Mesendoderm (in vitro differentiated cells): ENCODE results near the gene FAM3D.
A peak's percentile ranks its signal among the peaks of the same experiment; 100 is the strongest.
"Not testable (repeated sequence)": the region's sequence is repeated elsewhere in the genome, so short reads cannot be mapped to it uniquely, and the experiment has no call there.

Experiments used
- DNase-seq: peaks from one replicate; pipeline ENCODE4 v3.0.0; 2013
- H2AK5ac ChIP-seq: 2 replicates; pipeline ENCODE4 v1.6.1; 2013; ENCODE audit warnings: low read length, inconsistent platforms
- H2BK120ac ChIP-seq: 2 replicates; pipeline ENCODE4 v1.6.1; 2013; ENCODE audit warnings: low read depth, mild to moderate bottlenecking, low read length, moderate library complexity, mixed read lengths
- H2BK15ac ChIP-seq: replicated peaks from 2 replicates; pipeline ENCODE4 v1.6.1; 2013; ENCODE audit warnings: low read depth, mild to moderate bottlenecking, moderate library complexity
- H2BK5ac ChIP-seq: 2 replicates; pipeline ENCODE4 v1.6.1; 2013; ENCODE audit warnings: low read length, inconsistent platforms
- H3K18ac ChIP-seq: 2 replicates; pipeline ENCODE4 v1.6.1; 2013; ENCODE audit warnings: mild to moderate bottlenecking, low read length, mixed read lengths
- H3K23ac ChIP-seq: one replicate; pipeline ENCODE4 v1.6.1; 2013; ENCODE audit warnings: low read length
- H3K27ac ChIP-seq: 2 replicates; pipeline ENCODE4 v1.5.1; 2013; ENCODE audit warnings: low read depth, mild to moderate bottlenecking, inconsistent platforms, low read length, moderate library complexity
- H3K27me3 ChIP-seq: 2 replicates; pipeline ENCODE4 v1.6.1; 2013; ENCODE audit warnings: low read length, control low read depth, mild to moderate bottlenecking, inconsistent platforms; ENCODE audit not compliant: insufficient read depth, poor library complexity
- H3K36me3 ChIP-seq: 2 replicates; pipeline ENCODE4 v1.6.1; 2013; ENCODE audit warnings: low read length, inconsistent platforms; ENCODE audit not compliant: control insufficient read depth, insufficient read depth
- H3K4ac ChIP-seq: one replicate; pipeline ENCODE4 v1.6.1; 2013; ENCODE audit warnings: low read depth, mild to moderate bottlenecking, low read length, moderate library complexity
- H3K4me1 ChIP-seq: 2 replicates; pipeline ENCODE4 v1.6.1; 2013; ENCODE audit warnings: low read depth, low read length, inconsistent platforms; ENCODE audit not compliant: control insufficient read depth
- H3K4me2 ChIP-seq: 2 replicates; pipeline ENCODE4 v1.6.1; 2013; ENCODE audit warnings: low read length
- H3K4me3 ChIP-seq: 2 replicates; pipeline ENCODE4 v1.5.1; 2013; ENCODE audit warnings: mild to moderate bottlenecking, low read length
- H3K56ac ChIP-seq: one replicate; pipeline ENCODE4 v1.6.1; 2013; ENCODE audit warnings: low read length
- H3K79me1 ChIP-seq: 2 replicates; pipeline ENCODE4 v1.6.1; 2013; ENCODE audit warnings: low read length, inconsistent platforms
- H3K79me2 ChIP-seq: 2 replicates; pipeline ENCODE4 v1.6.1; 2013; ENCODE audit warnings: mild to moderate bottlenecking, low read length; ENCODE audit not compliant: control insufficient read depth, insufficient read depth
- H3K9ac ChIP-seq: 2 replicates; pipeline ENCODE4 v1.6.1; 2013; ENCODE audit warnings: low read length, inconsistent platforms
- H4K5ac ChIP-seq: one replicate; pipeline ENCODE4 v1.6.1; 2013; ENCODE audit warnings: low read length
- H4K8ac ChIP-seq: one replicate; pipeline ENCODE4 v1.6.1; 2013; ENCODE audit warnings: low read depth, mild to moderate bottlenecking, control low read depth, low read length, moderate library complexity
- WGBS: extraction: QIAGEN DNeasy Blood & Tissue Kit; methylation state at CpG from one replicate; pipeline ENCODE4 v1.1.7; 2013; ENCODE audit warnings: low lambda C conversion rate, missing lambda C conversion rate; ENCODE audit not compliant: insufficient coverage; ENCODE audit errors: extremely low coverage; 5-methylcytosine and 5-hydroxymethylcytosine counted together

Gene FAM3D

GRCh38 chr3:58707390-58707930 lies 40.9 kb upstream of the FAM3D start:
- H3K9ac ChIP-seq = no peak overlapping the region
- no peak overlapping the region for H2BK120ac ChIP-seq
- H4K8ac ChIP-seq = no peak overlapping the region
- H2AK5ac ChIP-seq = no peak overlapping the region
- no peaks in the 10 kb centered on the region for H3K4me1 ChIP-seq
- H3K36me3 ChIP-seq = no peaks in the 10 kb centered on the region
- no peak overlapping the region for H2BK15ac ChIP-seq
- H2BK5ac ChIP-seq = no peak overlapping the region
- H3K4me2 ChIP-seq = no peak overlapping the region
- DNase-seq = no peak
- no peak overlapping the region for H3K56ac ChIP-seq
- H3K23ac ChIP-seq = no peak overlapping the region
- no peak overlapping the region for H3K18ac ChIP-seq
- H3K79me1 ChIP-seq = no peaks in the 10 kb centered on the region
- H3K27ac ChIP-seq = no peak overlapping the region
- H3K27me3 ChIP-seq = no peaks in the 10 kb centered on the region
- H3K4me3 ChIP-seq = no peak overlapping the region
- no peak overlapping the region for H4K5ac ChIP-seq
- no CpG with 5 or more reads among the region's 3 CpGs for WGBS
- H3K4ac ChIP-seq = no peak overlapping the region
- H3K79me2 ChIP-seq = no peaks in the 10 kb centered on the region

GRCh38 chr3:58706395-58707167 lies 40.0 kb upstream of the FAM3D start:
- H2AK5ac ChIP-seq = no peak overlapping the region
- H3K4me1 ChIP-seq = no peaks in the 10 kb centered on the region
- no peak overlapping the region for H3K23ac ChIP-seq
- H3K79me1 ChIP-seq = no peaks in the 10 kb centered on the region
- peaks cover 2% of the 10 kb centered on the region for H3K27me3 ChIP-seq
- H3K56ac ChIP-seq = no peak overlapping the region
- no peak overlapping the region for H4K8ac ChIP-seq
- H3K18ac ChIP-seq = no peak overlapping the region
- no peak overlapping the region for H3K4me2 ChIP-seq
- no CpG with 5 or more reads among the region's 2 CpGs for WGBS
- no peak for DNase-seq
- H2BK120ac ChIP-seq = no peak overlapping the region
- no peak overlapping the region for H2BK15ac ChIP-seq
- H4K5ac ChIP-seq = no peak overlapping the region
- H3K9ac ChIP-seq = no peak overlapping the region
- no peak overlapping the region for H3K27ac ChIP-seq
- H3K36me3 ChIP-seq = no peaks in the 10 kb centered on the region
- H2BK5ac ChIP-seq = no peak overlapping the region
- H3K79me2 ChIP-seq = no peaks in the 10 kb centered on the region
- H3K4ac ChIP-seq = no peak overlapping the region
- no peak overlapping the region for H3K4me3 ChIP-seq

DNA sequence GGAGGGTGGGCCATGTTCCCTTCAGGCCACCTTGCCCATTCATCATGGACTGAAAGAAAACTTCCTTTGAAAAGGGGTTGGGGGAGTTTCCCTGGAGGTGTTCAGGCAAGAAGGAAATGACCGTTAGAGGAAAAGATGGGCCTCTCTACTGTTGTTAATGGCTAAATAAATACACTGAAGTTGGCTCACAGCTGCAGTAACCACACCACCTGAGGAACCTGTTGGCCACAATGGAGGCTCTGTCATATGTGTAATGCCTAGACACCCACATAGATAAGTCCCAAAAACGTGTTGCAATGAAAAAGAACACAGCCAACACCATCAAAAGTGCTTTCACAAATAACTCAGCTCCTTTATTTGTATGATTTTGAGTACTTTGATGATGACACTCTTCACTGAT lies 38.2 kb upstream of the FAM3D start:
- Histone ChIP-seq H3K23ac (no peak overlapping the region), H3K4me1 (no peaks in the 10 kb centered on the region), H3K4ac (no peak overlapping the region), H4K5ac (no peak overlapping the region), H3K79me1 (no peaks in the 10 kb centered on the region), H3K4me3 (no peak overlapping the region), H2BK15ac (no peak overlapping the region), H3K56ac (no peak overlapping the region), H3K79me2 (no peaks in the 10 kb centered on the region), H2BK5ac (no peak overlapping the region), H3K9ac (no peak overlapping the region), H3K27me3 (peaks cover 2% of the 10 kb centered on the region), H3K27ac (no peak overlapping the region), H3K18ac (no peak overlapping the region), H3K4me2 (no peak overlapping the region), H4K8ac (no peak overlapping the region), H2BK120ac (no peak overlapping the region), H3K36me3 (no peaks in the 10 kb centered on the region), H2AK5ac (no peak overlapping the region)
- no CpG with 5 or more reads among the region's 2 CpGs for WGBS
- DNase-seq = no peak

DNA sequence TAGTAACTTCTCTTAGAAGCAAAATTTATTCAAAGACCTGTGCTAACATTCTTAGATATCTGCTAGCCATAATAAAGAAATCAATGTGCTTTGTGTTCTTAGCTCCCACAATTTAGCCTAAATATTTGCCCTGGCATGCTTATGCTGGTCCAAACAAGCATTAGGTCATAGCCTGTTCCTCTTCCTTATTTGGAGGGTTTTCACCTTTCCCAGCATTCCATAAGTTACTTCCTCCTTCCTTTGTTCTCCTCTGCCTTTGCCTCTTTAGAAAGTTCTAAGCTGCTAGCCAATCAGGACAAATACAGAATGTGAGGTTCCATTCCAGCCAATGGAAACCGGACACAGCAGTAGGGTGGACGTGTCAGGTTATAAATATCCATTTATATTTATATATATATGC lies 37.7 kb upstream of the FAM3D start:
- H3K4ac ChIP-seq, H3K36me3 ChIP-seq, DNase-seq, H3K27ac ChIP-seq, H3K4me3 ChIP-seq, H2BK120ac ChIP-seq, H3K23ac ChIP-seq, H3K79me1 ChIP-seq, H3K27me3 ChIP-seq, H3K18ac ChIP-seq, H4K8ac ChIP-seq, H3K4me1 ChIP-seq, H3K4me2 ChIP-seq, H2BK5ac ChIP-seq, H3K9ac ChIP-seq, H2AK5ac ChIP-seq, H2BK15ac ChIP-seq, H3K79me2 ChIP-seq, H3K56ac ChIP-seq, H4K5ac ChIP-seq: not testable (repeated sequence)
- WGBS = no CpG with 5 or more reads among the region's 2 CpGs

DNA sequence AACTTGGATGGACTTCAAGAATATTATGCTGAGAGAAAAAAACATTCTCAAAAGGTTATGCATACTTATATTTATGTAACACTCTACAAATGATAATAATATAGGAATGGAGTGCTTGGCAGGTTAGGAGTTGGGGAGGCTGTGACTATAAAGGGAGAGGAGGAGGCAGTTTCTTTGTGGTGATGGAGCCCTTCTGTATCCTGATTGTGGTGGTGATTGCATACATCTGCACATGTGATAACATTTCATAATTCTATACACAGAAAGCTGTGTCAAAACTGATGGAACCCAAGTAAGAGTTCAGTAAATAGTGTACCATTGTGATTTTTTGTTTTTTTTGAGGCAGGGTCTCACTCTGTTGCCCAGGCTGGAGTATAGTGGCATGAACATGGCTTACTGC lies 31.7 kb upstream of the FAM3D start:
- Histone ChIP-seq H3K79me1 (no peaks in the 10 kb centered on the region), H3K4me2 (no peak overlapping the region), H3K9ac (no peak overlapping the region), H3K79me2 (no peaks in the 10 kb centered on the region), H4K5ac (no peak overlapping the region), H2BK5ac (no peak overlapping the region), H3K23ac (no peak overlapping the region), H3K27ac (no peak overlapping the region), H3K56ac (no peak overlapping the region), H2AK5ac (no peak overlapping the region), H3K4me3 (no peak overlapping the region), H3K36me3 (no peaks in the 10 kb centered on the region), H2BK15ac (no peak overlapping the region), H3K27me3 (peaks cover 2% of the 10 kb centered on the region), H3K4ac (no peak overlapping the region), H4K8ac (no peak overlapping the region), H2BK120ac (no peak overlapping the region), H3K18ac (no peak overlapping the region), H3K4me1 (peaks cover 1% of the 10 kb centered on the region)
- no peak for DNase-seq

DNA sequence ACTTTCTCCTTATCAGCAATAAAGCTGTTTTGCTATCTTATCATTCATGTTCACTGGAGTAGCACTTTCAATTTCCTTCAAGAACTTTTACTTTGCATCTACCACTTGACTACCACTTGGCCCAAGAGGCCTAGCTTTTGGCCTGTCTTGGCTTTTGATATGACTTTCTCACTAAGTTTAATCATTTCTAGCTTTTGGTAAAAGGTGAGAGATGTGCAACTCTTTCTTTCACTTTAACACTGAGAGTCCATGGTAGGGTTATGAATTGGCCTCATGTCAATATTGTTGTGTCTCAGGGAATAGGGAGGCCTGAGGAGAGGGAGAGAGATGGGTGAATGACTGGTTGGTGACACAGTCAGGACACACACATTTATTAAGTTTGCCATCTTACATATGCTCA lies 31.0 kb upstream of the FAM3D start:
- H3K79me2 ChIP-seq = no peaks in the 10 kb centered on the region
- no peak overlapping the region for H3K4me2 ChIP-seq
- H2BK120ac ChIP-seq = no peak overlapping the region
- peaks cover 2% of the 10 kb centered on the region for H3K27me3 ChIP-seq
- H2BK15ac ChIP-seq = no peak overlapping the region
- H2BK5ac ChIP-seq = no peak overlapping the region
- H3K9ac ChIP-seq = no peak overlapping the region
- no peak overlapping the region for H3K4me3 ChIP-seq
- no peak overlapping the region for H4K8ac ChIP-seq
- H3K23ac ChIP-seq = no peak overlapping the region
- DNase-seq = peak; percentile 19
- H2AK5ac ChIP-seq = no peak overlapping the region
- peaks cover 1% of the 10 kb centered on the region for H3K4me1 ChIP-seq
- no peaks in the 10 kb centered on the region for H3K79me1 ChIP-seq
- no peak overlapping the region for H3K27ac ChIP-seq
- H3K56ac ChIP-seq = no peak overlapping the region
- H3K36me3 ChIP-seq = no peaks in the 10 kb centered on the region
- no peak overlapping the region for H4K5ac ChIP-seq
- no peak overlapping the region for H3K18ac ChIP-seq
- no peak overlapping the region for H3K4ac ChIP-seq
